ENCODE measurements around the gene PUS7L. TPM values are rescaled to one million over a fixed set of nuclear protein-coding genes. Genes with fewer than 3 reads are reported as not detected.

Gene PUS7L
- total and polyA plus RNA-seq, 2 experiments from 2014 or later: 15.0 to 26.8 TPM

- no peaks in the 10 kb centered on the region for H3K27me3 ChIP-seq
- H3K4me2 ChIP-seq: peak within 1 kb of the TSS; percentile 82
- peaks cover 37% of the 10 kb centered on the region for H3K79me2 ChIP-seq
- TF ChIP-seq, protein P1, sequence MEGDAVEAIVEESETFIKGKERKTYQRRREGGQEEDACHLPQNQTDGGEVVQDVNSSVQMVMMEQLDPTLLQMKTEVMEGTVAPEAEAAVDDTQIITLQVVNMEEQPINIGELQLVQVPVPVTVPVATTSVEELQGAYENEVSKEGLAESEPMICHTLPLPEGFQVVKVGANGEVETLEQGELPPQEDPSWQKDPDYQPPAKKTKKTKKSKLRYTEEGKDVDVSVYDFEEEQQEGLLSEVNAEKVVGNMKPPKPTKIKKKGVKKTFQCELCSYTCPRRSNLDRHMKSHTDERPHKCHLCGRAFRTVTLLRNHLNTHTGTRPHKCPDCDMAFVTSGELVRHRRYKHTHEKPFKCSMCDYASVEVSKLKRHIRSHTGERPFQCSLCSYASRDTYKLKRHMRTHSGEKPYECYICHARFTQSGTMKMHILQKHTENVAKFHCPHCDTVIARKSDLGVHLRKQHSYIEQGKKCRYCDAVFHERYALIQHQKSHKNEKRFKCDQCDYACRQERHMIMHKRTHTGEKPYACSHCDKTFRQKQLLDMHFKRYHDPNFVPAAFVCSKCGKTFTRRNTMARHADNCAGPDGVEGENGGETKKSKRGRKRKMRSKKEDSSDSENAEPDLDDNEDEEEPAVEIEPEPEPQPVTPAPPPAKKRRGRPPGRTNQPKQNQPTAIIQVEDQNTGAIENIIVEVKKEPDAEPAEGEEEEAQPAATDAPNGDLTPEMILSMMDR (IDR thresholded peaks at IDR 0.05; ENCODE audit: poor library complexity): peak; percentile 25
- TF ChIP-seq EZH2phosphoT487 (IDR thresholded peaks at IDR 0.05; ENCODE audit: low read depth, severe bottlenecking, unreplicated experiment): no peak
- no peaks in the 10 kb centered on the region for H3K36me3 ChIP-seq (replicated peaks; ENCODE audit: insufficient read depth, low read depth)
- WGBS (ENCODE audit: low lambda C conversion rate, missing lambda C conversion rate): under 1% methylated on average over 52 of the region's 89 CpGs
- peaks cover 6% of the 10 kb centered on the region for H4K20me1 ChIP-seq (ENCODE audit: insufficient read depth, poor library complexity, severe bottlenecking)
- no peaks in the 10 kb centered on the region for H3K9me2 ChIP-seq (replicated peaks; ENCODE audit: insufficient read depth)
- H3K27ac ChIP-seq: peak within 1 kb of the TSS; percentile 99
- H3K9me3 ChIP-seq (ENCODE audit: low read depth): no peaks in the 10 kb centered on the region
- peaks cover 13% of the 10 kb centered on the region for H3K4me1 ChIP-seq (ENCODE audit: insufficient read depth)
- peak within 1 kb of the TSS; percentile 96 for H2AFZ ChIP-seq
- H3K4me3 ChIP-seq: peak within 1 kb of the TSS; percentile 85
- DNase-seq (ENCODE audit: low spot score): peak; percentile 93
Observed at GRCh38 chr12:43805860-43806736, 47.5 kb upstream of the PUS7L start, which contains the start of gene TWF1. Gene TWF1 (minus strand): TSS chr12:43806317. CDS start chr12:43806245, 72 bp downstream.

DNA sequence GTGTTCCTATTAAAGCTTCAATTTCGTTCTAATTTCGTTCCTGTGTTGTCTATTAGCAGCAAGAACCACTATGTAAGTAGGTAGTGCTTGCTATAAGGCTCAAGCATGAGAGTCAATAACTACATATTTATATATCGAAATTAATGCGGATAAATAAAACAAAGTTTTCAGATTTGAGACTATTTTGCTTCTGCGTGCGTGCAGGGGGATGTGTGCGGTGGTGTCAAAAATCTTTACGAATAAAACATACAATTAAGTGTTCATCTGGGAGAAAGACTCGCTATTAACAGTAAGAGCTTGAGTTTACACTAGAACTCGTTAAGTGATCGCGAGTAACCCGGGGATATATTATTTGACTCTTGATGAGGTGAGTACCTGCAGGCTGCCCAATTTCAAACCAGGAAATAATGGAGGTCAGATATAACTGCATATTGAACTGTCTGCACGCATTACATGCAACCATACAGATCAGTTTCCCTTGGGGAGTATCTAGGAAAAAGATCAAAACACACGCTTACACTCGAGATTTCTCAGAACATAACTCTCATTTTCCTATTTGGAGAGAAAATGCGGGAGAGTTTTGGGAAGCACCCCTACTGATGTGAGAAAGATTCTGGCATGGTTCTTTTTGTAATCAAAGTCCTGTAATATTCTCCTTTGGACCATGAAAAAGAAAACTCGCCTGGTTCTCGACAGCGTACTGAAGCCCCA, 46.7 kb upstream of the PUS7L start:
- Histone ChIP-seq H3K4me3 (peak overlapping the region; percentile 85), H3K27me3 (no peaks in the 10 kb centered on the region), H3K27ac (peak overlapping the region; percentile 99), H3K9me2 (replicated peaks; ENCODE audit: insufficient read depth) (no peaks in the 10 kb centered on the region), H2AFZ (peak overlapping the region; percentile 89), H3K36me3 (replicated peaks; ENCODE audit: insufficient read depth, low read depth) (no peaks in the 10 kb centered on the region), H3K9me3 (ENCODE audit: low read depth) (no peaks in the 10 kb centered on the region), H3K79me2 (peaks cover 41% of the 10 kb centered on the region), H3K4me2 (peak overlapping the region; percentile 80), H4K20me1 (ENCODE audit: insufficient read depth, poor library complexity, severe bottlenecking) (peaks cover 6% of the 10 kb centered on the region), H3K4me1 (ENCODE audit: insufficient read depth) (peaks cover 13% of the 10 kb centered on the region)
- no peak for TF ChIP-seq EZH2phosphoT487 (IDR thresholded peaks at IDR 0.05; ENCODE audit: low read depth, severe bottlenecking, unreplicated experiment)
- TF ChIP-seq EZH2 (IDR thresholded peaks at IDR 0.05; ENCODE audit: borderline replicate concordance): no peak
- TF ChIP-seq, protein P1 (IDR thresholded peaks at IDR 0.05; ENCODE audit: poor library complexity): no peak
- DNase-seq (ENCODE audit: low spot score): no peak
- WGBS (ENCODE audit: low lambda C conversion rate, missing lambda C conversion rate): 10% methylated on average over 20 of the region's 20 CpGs

- Histone ChIP-seq H3K4me1 (ENCODE audit: insufficient read depth) (peaks cover 10% of the 10 kb centered on the region), H3K27ac (peak overlapping the region; percentile 2), H3K36me3 (replicated peaks; ENCODE audit: insufficient read depth, low read depth) (no peaks in the 10 kb centered on the region), H2AFZ (no peak overlapping the region), H3K27me3 (no peaks in the 10 kb centered on the region), H3K4me3 (no peak overlapping the region), H3K79me2 (peaks cover 11% of the 10 kb centered on the region), H4K20me1 (ENCODE audit: insufficient read depth, poor library complexity, severe bottlenecking) (peaks cover under 1% of the 10 kb centered on the region), H3K9me2 (replicated peaks; ENCODE audit: insufficient read depth) (no peaks in the 10 kb centered on the region), H3K9me3 (ENCODE audit: low read depth) (no peaks in the 10 kb centered on the region), H3K4me2 (no peak overlapping the region)
- no peak for DNase-seq (ENCODE audit: low spot score)
- 72% methylated on average over 4 of the region's 4 CpGs for WGBS (ENCODE audit: low lambda C conversion rate, missing lambda C conversion rate)
- TF ChIP-seq EZH2phosphoT487 (IDR thresholded peaks at IDR 0.05; ENCODE audit: low read depth, severe bottlenecking, unreplicated experiment) (no peak), EZH2 (IDR thresholded peaks at IDR 0.05; ENCODE audit: borderline replicate concordance) (no peak)
Observed at GRCh38 chr12:43797561-43798217, 39.1 kb upstream of the PUS7L start.

Data from hepatocyte (in vitro differentiated cells).